Measurements from ENCODE around the gene GTF2IRD1.

The GTF2IRD1 gene

DNA sequence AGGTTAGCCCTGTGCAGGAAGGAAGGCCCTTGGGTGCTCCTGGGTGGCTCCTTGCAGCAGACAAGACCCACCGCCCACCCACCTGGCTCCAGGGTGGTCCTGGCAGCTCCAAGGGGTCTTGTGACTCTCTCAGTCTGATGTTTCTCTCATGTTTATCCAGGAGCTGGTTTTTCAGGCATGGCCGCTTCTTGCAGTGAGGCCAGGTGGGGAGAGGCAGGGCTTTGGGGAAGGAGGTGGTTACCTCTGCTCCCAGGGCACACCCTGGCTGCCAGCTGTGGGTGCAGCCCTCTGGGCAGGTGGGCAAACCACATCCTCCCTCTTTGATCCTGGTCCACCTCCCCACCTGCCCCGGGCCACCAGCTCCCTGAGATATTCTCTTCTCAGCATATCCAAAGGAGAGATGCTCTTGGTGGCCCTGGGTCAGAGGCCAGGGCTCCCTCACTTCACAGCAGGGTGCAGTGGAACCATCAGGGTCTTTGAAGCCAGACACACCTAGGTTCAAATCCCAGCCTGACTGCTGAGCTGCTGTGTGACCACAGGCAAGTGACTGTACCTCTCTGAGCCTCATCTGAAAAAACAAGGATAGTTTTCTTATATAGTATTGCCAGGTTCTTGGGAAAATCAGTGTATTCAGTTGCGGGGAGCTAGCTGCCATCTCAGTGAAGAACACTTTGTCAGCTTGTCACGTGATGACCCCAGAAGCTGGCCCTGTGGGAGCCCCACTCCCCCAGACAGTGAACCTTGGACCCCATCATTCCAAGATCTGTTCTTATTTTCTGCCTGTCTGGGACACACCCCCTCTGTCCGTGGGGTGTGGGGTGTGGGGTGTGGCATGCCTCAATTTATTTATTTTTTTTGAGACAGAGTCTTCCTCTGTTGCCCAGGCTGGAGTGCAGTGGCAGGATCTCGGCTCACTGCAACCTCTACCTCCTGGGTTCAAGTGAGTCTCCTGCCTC, 11.5 kb downstream of the GTF2IRD1 start:
- in situ Hi-C loops (cut with HindIII; ENCODE audit: low sequenced_read_pairs) = no loop called here

DNA sequence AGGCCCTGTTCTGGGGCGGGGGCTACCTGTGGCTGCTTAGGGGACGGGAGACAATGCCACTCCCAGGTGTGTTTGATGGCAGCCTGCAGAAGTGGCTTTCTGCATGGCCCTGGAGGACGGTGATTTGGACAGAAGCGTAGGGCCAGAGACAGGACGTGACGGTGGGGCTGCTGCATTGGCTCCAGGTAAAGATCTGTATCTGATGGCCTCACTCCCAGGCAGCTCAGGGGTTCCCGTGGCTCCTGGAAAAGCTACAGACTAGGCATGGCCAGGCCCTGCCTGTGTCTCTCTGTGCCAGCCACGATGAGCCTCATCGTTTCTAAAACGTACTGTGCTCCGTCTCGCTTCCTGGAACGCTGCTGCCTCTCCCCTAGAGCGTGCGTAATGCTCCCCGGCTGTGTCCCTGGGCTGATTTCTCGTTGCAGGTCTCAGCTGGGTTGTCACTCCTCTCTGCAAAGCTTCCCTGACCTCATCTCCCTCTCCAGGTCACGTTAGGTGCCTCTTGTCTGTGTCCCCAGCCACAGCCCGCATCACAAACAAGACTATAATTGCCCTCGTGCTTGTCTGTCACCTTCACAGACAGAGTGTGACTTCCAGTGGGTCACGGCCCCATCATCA, 12.6 kb downstream of the GTF2IRD1 start:
- in situ Hi-C loops (cut with HindIII; ENCODE audit: low sequenced_read_pairs) = no loop called here

DNA sequence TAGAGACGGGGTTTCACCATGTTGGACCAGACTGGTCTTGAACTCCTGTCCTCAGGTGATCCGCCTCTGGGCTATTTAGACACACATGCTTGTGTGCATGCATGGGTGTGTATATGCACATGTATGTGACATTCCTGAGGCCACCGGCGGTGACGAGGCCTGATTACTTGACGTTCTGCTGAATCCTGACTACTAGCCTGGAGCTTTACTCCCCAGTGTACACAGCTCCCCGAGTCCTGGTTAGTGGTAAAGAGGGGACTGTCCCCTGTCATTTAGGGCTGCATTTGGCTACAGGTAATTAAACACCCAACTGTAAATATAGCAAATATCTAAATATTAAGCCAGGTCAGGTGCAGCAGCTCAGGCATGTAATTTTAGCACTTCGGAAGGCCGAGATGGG, 14.2 kb downstream of the GTF2IRD1 start:
- in situ Hi-C loops (cut with HindIII; ENCODE audit: low sequenced_read_pairs) = no loop called here

DNA sequence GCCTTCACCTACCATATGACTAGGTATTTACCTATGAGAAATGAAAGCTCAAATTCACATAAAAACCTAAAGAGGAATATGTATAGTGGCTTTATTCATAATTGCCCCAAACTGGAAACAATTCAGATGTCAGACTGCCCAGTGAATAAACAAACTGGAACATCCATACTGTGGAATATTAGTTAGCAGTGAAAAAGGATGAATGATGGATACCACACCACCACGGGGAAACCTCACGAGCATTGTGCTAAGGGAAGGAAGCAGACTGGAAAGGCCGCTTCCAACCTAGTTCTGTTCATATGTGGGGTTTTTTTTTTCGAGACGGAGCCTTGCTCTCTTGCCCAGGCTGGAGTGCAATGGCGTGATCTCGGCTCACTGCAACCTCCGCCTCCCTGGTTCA, 16.8 kb downstream of the GTF2IRD1 start:
- in situ Hi-C loops (cut with HindIII; ENCODE audit: low sequenced_read_pairs) = no loop called here

DNA sequence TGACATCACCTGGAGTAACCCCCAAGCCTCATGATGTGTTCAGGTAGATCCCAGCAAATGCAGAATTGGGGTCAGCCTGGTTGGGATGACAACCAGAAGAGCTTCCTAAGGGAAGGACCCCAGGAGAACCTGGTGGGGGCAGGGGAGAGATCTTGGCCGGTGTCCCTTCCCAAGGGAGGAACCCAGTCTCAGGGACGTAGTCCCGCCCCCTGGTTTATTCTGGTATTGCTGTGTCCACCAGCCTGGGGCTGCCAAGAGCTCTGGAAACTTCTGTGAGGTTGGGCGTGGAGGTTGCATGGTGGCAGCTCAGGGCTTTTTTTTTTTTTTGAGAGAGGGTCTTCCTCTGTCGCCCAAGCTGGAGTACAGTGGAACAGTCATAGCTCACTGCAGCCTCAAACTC, 19.4 kb downstream of the GTF2IRD1 start:
- in situ Hi-C loops (cut with HindIII; ENCODE audit: low sequenced_read_pairs) = no loop called here

DNA sequence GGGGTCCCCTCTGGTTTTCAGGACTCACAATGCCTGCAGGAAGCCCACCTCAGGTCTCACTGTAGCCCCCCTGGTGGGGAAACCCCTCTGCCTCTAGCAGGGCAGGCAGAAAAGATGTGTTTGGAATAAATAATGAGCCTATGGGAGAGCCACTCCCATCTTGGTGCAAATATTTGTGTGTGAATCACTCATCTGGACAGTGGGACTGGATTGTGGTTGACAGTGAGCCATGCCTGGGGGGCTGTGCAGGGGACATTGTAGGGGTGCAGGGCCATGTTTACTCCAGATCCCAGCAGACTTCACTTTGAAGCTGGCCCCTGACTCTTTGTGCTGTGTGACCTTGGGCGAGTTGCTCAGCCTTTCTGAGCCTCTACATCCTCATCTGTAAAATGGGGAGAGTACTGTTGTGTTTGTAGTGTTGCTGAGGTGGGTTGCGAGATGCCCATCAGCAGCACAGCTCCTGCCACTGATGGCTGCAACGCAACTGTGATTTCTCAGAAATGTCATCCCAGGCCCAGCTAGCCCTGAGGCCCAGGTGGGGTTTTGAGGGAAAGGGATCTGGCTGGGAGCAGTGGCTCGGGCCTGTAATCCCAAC, 20.7 kb downstream of the GTF2IRD1 start:
- in situ Hi-C loops (cut with HindIII; ENCODE audit: low sequenced_read_pairs) = no loop called here

DNA sequence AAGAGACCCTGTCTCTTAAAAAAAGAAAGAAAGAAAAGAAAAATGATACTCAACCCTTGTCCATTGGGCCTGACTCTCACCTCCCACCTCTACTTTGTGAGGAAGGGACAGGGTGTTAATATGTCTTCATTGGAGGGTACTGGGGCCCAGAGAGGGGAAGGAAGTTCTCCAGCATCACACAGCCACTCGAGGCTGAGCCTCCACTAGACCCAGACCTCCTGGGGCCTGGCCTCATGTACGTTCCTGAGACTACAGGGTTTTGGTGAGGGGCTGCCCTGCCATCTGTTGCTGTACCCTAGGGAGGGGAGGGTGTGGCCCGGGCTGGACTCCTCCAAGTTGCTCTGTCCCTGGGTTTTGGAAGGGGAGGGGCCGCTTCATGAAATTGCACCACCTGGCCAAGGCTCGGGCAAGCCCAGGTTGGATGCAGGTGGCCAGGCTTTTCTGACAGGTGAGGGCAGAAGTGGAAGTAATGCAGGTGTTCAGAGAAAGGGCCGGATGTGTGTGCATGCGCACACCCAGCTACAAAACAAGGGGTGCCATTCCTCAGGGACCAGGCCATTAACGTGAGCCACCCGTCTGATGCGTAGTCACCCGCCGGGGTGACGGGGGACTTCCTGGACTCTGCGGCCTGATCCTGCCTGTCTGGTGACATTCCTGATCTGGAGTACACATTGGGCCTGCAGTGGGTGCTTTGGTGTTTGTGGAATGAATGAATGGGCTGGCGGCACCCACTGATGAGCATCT, 21.7 kb downstream of the GTF2IRD1 start:
- in situ Hi-C loops (cut with HindIII; ENCODE audit: low sequenced_read_pairs) = no loop called here

DNA sequence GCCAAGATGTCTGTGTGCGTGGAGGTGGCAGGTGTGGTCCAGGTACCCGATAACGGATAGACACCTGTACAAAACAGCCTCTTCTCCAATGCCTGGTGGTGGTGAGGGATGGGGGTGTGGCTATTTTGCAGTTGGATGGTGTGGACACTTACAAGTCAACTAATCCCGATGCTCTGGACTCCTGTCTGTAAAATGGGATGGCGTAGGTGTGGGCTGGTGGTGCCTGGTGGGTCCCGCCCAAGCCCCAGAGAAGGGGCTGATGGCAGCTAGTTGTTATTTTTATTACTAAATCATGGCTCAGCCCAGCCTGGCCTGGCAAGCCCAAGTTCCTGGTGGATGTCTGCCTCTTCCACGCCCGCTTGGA, 22.3 kb downstream of the GTF2IRD1 start:
- in situ Hi-C loops (cut with HindIII; ENCODE audit: low sequenced_read_pairs) = no loop called here

DNA sequence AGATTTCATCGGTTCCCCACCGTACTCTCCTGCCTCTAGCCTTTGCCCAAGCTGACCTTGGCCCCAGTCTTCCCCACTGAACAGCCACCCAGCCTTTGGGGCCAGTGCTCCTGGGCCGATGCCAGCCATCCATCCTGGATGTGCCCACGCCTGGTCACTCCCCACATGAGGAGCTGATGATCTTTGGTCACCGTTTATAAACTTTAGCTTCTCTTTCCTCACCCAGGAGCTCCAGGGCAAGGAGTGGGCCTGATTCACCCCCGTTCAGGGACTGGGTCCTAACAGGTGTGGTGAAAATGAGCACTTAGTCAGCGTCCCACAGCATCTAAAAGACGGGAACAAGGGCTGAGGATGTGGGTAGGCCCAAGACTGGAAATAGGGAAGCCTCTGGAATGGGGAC, 22.9 kb downstream of the GTF2IRD1 start:
- in situ Hi-C loops (cut with HindIII; ENCODE audit: low sequenced_read_pairs) = no loop called here

DNA sequence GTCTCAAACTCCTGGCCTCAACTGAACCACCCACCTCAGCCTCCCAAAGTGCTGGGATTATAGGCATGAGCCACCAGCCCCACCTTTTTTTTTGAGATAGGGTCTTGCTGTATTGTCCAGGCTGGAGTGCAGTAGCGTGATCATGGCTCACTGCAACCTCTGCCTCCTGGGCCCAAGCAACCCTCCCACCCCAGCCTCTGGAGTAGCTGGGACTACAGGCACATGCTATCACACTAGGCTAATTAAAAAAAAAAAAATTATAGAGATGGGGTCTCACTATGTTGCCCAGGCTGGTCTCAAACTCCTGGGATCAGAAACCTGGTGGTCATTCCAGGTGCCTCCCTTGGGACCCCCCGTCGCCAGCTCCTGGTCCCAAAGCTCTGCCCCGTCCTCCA, 25.0 kb downstream of the GTF2IRD1 start:
- in situ Hi-C loops (cut with HindIII; ENCODE audit: low sequenced_read_pairs) = no loop called here

DNA sequence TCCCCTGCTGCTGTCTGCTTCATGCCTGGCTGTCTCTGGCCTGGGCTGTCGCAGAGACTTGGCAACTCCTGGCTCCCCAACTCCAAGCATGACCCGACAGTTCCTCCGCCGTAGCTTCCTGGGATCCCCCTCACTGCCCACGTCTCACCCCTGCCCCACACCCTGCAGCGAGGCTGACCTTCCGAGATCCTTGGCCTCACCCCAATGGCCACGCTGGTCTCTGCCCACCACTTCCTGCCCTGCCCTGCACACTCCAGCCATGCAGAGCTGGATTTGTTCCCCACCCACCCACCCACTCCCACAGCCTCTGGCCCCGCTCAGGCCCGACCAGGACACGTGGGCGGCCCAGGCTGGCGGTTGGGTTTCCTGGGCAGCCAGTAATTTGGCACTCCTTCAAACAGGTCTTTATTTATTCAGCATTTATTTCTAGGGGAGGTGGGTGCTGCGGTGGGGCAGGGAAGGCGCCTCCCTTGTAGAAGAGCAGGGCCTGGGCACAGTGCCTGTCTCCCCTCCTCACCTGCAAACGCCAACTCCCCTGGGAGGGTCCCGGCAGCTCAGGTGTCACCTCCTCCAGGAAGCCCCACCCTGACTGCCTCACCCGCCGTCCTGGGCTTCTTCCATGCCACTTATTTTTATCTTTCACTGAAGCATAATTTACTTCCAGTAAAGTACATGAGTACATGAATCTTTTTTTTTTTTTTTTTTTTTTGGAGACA, 25.5 kb downstream of the GTF2IRD1 start:
- in situ Hi-C loops (cut with HindIII; ENCODE audit: low sequenced_read_pairs) = no loop called here

DNA sequence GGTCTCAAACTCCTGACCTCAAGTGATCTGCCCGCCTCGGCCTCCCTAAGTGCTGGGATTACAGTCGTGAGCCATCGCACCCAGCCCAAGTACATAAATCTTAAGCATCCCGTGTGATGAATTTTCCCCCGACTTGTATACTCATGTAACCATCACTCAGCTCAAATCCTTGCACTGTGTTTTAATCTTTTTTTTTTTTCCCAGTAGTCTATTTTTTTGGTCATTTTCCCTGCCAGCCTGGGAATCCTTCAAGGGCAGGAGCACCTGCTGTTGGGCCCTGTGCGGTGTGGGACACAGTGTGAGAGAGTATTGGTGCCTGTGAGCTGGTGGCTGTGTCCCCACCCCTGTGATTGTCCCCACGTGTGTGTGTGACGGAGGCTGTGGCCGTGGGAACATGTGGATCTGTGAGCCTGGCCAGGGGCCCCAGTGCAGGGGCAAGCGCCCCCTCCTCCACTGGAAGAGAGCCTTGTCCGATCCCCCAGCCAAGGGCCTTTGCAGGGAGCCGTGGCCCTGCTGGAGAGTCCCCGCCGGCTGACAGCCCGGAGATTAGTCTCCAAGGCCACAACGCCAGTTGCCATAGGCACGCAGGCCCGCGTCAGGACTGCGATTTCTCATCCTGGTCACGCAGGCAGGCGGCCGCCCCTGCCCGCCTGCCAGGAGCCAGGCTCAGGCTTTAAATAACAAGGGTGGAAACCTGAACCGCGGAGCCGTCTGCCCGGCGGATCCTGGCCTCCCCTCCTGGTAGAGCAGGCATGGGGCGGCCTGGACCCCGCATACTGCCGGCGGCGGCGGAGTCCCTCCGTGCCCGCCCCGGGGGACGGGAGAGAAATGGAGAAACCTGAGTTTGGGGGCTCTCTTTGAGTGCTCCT, 26.5 kb downstream of the GTF2IRD1 start:
- in situ Hi-C loops (cut with HindIII; ENCODE audit: low sequenced_read_pairs) = no loop called here

DNA sequence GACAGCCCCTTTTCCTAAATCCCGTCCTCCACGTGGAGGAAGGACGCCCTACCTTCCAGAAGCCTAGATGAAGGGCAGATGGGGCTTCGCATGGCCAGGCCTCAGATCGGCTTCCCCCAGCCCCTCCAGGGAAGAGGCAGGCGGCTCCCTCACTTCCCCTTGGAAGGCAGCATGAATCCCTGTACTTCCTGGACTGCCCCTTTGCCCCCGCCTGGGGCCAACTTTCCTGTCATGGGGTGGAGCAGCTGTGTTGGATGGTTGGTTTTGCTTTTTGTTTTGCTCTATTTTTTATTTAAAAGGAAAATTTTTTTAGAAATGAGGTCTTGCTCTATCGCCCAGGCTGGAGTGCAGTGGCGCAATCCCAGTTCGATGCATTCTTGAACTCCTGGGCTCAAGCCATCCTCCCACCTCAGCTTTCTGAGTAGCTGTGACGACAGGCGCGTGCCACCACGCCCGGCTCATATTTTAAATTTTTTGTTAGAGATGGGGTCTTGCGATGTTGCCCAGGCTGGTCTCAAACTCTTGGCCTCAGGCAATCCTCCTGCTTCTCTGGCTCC, 27.2 kb downstream of the GTF2IRD1 start:
- in situ Hi-C loops (cut with HindIII; ENCODE audit: low sequenced_read_pairs) = no loop called here

DNA sequence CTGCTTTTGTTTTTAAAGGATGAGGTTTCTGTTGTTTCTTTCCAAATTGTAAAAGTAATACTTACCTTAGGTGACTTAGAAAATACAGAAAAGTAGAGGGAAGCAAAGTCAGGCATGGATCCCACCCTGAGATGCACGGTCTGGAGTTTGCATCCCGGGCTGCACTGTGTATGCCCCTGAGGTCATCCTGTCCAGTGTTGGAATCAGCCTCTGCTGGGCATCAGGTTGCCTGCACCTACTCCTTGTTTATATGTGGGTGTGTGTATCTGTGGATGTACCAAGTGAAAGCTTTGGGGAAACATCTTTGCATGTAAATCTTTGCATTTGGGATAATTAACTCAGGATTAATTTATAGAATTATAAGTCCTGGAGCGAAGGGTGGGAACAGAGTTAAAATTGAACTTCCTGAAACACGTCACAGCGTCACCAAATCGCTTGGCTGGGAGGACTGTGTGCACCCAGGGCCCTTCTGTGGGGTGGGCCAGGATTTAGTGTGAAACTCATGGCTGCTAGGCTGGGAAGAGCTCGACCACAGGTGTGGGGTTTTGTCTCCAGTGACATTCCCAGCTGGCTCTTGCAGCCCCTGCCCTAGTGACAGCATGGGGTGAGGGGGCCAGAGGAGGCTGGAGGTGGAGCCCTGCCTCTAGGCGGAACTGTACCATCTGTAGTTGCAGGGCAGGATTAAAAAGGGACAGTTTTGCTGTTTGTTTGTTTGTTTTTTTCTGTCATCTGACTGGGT, 27.9 kb downstream of the GTF2IRD1 start:
- in situ Hi-C loops (cut with HindIII; ENCODE audit: low sequenced_read_pairs) = no loop called here

DNA sequence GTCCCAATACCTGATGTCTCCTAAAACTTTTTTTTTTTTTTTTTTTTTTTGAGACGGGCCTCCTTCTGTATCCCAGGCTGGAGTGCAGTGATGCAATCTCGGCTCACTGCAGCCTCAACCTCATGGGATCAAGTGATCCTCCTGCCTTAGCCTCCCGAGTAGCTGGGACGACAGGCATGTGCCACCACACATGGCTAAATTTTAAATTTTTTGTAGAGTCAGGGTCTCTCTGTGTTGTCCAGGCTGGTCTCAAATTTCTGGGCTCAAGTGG, 28.4 kb downstream of the GTF2IRD1 start:
- in situ Hi-C loops (cut with HindIII; ENCODE audit: low sequenced_read_pairs) = no loop called here

DNA sequence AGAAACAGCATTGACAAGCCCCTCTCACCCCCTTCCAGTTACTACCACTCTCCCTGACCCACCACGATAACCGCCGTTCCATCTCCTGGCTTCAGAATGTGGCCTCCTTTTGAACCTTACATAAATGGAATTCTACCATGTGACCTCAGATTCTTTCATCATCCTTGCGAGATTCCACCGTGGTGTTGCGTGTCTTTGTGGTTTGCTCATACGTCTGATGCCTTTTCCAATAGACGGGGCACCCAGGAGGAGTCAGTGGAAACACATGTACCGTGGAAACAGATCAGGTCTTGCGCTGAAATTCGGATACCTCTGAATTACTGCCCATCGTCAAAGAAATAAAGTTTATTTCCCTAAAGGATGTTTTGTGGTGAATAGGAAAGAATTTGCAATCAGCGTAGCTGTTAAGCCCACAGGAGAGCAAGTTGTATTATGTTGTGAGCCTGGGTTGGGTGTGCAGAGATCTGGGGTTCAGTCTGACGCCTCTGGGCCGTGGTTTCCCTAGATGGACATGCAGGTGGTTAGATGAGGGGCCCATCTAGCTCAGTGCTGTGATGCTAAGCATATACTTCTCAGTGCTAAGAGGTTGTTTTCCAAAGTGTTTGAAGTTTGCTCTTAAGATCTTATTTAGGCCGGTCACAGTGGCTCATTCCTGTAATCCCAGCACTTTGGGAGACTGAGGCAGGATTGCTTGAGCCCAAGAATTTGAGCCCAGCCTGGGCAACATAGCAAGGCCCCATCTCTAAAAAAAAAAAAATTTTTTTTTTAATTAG, 29.1 kb downstream of the GTF2IRD1 start:
- in situ Hi-C loops (cut with HindIII; ENCODE audit: low sequenced_read_pairs) = no loop called here

DNA sequence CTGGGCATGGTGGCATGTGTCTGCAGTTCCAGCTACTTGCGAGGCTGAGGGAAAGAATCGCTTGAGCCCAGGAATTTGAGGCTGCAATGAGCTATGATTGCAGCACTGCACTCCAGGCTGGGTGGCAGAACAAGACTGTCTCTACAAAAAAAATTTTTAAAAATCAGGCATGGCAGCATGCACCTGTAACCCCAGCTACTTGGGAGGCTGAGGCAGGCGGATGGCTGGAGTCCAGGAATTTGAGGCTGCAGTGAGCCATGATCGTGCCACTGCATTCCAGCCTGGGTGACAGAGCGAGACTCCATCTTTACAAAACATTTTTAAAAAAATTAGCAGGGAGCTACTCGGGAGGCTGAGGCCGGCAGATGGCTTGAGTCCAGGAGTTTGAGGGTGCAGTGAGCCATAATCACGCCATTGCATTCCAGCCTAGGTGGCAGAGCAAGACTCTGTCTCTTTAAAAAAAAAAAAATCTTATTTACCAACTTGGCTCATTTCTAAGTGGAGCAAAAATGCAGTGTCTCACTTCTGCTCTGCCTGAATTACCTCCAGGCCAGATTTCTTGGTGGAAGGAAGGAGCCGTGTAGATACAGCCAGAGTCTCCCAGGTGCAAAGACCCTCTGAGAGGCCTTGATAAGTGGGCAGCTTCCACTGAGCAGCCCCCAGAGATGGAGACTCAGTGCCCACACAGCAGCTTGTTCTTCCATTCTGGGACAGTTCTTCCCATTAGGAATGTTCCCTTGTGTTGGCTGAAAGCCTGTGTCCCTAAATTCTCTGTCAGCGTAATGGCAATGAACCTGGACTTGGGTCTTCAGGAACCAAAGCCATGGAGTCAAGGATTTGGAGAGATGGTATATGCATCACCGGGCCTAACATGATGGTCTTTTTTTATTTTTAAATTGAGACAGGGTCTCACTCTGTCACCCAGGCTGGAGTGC, 30.0 kb downstream of the GTF2IRD1 start:
- in situ Hi-C loops (cut with HindIII; ENCODE audit: low sequenced_read_pairs) = no loop called here

Measured in DLD1 (cell line).